BE2C (cell line): ENCODE results near the gene MAP2K5.

Experiments
- DNase-seq: peaks from one replicate; pipeline ENCODE4 v3.0.0-alpha.2; 2020
- H3K27me3 ChIP-seq: fragments of 250-450 bp; sonication (Bioruptor Pico); 2 replicates; pipeline ENCODE4 v1.5.1; 2020; ENCODE audit warnings: mild to moderate bottlenecking
- H3K36me3 ChIP-seq: fragments of 250-450 bp; sonication (Bioruptor Pico); 2 replicates; pipeline ENCODE4 v1.5.1; 2020; ENCODE audit warnings: mild to moderate bottlenecking
- H3K4me1 ChIP-seq: fragments of 250-450 bp; sonication (Bioruptor Pico); 2 replicates; pipeline ENCODE4 v1.5.1; 2020
- H3K4me3 ChIP-seq: 2 replicates; pipeline ENCODE4 v1.5.1; 2011; ENCODE audit warnings: low read depth, low read length
- H3K9me3 ChIP-seq: fragments of 250-450 bp; sonication (Bioruptor Pico); 2 replicates; pipeline ENCODE4 v1.5.1; 2020
- TF ChIP-seq, protein P1 (sequence below): IDR thresholded peaks from 2 replicates; pipeline ENCODE4 v1.5.1; 2012; ENCODE audit warnings: mild to moderate bottlenecking, low read depth, low read length

MAP2K5 gene

DNA sequence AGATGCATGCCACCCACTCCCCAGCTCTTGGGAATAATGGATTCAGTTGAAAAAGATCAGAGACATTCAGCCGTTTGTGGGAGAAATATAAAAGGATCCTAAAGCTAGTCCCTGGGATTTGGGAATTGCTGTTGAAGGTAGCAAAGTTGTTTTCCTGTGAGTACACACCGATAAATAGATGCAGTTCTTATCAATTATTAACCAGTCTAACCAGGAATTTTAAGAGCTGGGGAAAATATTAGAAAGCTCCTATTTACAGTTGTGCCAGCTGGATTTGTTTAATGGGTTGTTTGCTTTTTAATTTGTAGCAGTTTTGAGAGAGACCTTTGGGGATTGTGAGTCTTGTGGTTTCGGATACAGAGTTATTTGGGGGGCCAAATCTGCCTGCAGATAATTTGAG, 238.6 kb downstream of the MAP2K5 start:
- H3K27me3 ChIP-seq, result no peaks in the 10 kb centered on the region
- TF ChIP-seq, protein P1, sequence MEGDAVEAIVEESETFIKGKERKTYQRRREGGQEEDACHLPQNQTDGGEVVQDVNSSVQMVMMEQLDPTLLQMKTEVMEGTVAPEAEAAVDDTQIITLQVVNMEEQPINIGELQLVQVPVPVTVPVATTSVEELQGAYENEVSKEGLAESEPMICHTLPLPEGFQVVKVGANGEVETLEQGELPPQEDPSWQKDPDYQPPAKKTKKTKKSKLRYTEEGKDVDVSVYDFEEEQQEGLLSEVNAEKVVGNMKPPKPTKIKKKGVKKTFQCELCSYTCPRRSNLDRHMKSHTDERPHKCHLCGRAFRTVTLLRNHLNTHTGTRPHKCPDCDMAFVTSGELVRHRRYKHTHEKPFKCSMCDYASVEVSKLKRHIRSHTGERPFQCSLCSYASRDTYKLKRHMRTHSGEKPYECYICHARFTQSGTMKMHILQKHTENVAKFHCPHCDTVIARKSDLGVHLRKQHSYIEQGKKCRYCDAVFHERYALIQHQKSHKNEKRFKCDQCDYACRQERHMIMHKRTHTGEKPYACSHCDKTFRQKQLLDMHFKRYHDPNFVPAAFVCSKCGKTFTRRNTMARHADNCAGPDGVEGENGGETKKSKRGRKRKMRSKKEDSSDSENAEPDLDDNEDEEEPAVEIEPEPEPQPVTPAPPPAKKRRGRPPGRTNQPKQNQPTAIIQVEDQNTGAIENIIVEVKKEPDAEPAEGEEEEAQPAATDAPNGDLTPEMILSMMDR, result no peak
- peaks cover 9% of the 10 kb centered on the region for H3K4me1 ChIP-seq
- no peaks in the 10 kb centered on the region for H3K36me3 ChIP-seq
- no peaks in the 10 kb centered on the region for H3K9me3 ChIP-seq
- DNase-seq, result no peak
- H3K4me3 ChIP-seq, result no peak overlapping the region

DNA sequence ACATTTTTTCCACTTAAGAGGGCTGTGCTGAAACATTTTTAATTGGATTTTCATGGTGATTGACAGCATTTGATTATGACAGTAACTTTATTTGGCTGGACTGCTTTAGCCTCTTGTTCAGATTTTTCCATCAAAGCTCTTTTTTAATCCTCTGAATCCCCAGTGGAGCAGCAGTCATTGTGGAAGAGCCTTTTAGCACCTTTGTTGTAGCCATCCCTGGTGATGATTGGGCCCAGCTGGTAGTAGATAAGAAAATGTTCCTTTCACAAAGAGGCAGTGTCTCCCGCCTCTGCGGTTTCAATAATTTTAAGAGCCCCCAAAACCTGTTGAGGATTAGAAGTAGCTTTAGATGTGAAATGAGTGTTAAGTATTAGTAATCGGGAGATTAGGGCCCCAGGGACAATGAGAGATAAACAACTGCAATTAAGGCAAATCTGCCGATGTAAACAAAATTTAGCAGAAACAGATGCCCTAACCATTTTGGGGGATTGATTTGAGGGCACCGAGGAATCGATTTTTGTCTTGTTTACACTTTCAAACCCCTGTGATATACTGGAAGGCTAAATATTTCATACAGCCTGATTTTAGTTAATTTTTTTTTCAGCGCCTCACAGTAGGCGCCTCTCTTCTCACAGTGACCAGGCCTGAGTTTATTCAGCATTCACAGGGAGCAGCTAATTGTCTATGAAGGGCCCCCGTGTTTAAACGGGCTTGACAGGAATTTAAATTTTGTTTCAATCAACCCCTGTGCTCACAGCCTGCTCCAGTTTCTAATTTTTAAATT, 239.6 kb downstream of the MAP2K5 start:
- no peaks in the 10 kb centered on the region for H3K27me3 ChIP-seq
- no peak for DNase-seq
- peaks cover 9% of the 10 kb centered on the region for H3K4me1 ChIP-seq
- no peaks in the 10 kb centered on the region for H3K36me3 ChIP-seq
- H3K4me3 ChIP-seq, result no peak overlapping the region
- no peaks in the 10 kb centered on the region for H3K9me3 ChIP-seq
- TF ChIP-seq, protein P1, result no peak

DNA sequence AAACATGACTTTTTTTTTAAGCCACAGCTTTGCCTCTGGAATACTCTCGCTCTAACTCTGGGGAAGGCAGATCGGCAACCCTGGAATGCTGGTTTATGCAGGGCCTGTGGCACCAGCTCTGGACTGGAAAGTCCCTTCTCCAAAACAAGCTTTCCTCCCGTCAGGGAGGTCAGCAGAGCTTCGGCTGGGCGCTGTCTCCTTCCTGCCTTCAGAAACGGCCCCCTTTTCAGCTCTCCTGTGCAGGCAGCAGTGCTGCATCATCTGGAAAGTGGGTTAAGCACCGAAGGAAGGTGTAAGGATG, 240.1 kb downstream of the MAP2K5 start:
- DNase-seq, result no peak
- Histone ChIP-seq H3K4me3 (no peak overlapping the region), H3K36me3 (no peaks in the 10 kb centered on the region)

DNA sequence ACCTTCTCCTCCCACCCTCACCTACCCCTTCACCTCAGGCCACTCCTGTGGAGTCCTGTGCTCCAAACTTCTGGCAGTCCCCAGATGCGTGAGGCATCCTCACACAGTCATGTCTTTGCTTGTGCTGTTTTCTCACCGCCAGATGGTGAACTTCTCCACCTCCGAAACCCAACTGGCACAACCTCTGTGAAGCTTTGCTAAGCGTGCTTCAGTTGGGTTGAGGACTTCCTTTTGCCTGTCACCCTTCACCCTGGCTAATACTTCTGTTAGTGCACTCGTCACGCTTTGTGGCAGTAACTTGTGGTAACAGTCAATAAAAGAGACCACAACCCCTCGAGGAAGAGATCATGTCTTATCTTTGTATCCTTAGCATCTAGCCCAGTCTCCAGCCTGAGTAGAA, 240.8 kb downstream of the MAP2K5 start:
- Histone ChIP-seq H3K27me3 (no peaks in the 10 kb centered on the region), H3K4me3 (no peak overlapping the region), H3K4me1 (peaks cover 9% of the 10 kb centered on the region), H3K36me3 (no peaks in the 10 kb centered on the region), H3K9me3 (no peaks in the 10 kb centered on the region)
- no peak for DNase-seq
- TF ChIP-seq, protein P1, result no peak

More for the DNA sequence above, 240.1 kb downstream of the MAP2K5 start:
- Histone ChIP-seq H3K27me3 (no peaks in the 10 kb centered on the region), H3K9me3 (no peaks in the 10 kb centered on the region), H3K4me1 (peaks cover 9% of the 10 kb centered on the region)
- TF ChIP-seq, protein P1, result no peak

DNA sequence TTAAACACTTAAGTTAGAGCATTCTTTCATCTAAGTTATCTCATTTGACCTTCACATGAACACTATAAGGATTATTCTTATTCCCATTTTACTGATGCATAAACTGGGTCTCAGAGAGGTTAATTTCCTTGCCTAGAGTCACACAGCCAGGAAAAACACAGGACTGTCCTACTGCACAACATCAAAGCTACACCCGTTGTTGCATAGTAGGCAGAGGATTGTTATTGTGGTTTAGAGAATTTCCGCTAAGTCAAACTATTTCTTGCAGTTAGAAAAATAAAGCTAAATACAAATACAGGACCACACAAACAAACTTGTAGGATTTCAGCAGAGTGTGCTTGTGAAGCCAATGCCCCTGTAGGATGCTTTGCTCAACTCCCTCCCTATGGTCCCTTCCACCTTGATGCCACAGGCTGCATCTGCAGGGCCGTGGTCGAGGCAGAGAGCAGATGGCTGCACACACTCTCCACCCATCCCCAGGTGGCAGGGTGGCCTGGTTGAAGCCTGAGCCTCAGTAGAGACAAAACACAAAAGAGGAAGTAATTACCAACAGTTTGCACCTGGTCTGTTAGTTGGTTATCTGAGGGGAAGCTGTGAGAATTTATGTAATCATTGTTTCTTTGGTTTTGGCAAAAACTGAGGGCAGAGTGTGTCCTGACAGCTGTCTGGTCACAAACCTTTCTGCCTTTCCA, 241.7 kb downstream of the MAP2K5 start:
- H3K27me3 ChIP-seq, result no peaks in the 10 kb centered on the region
- H3K4me3 ChIP-seq, result no peak overlapping the region
- no peak for DNase-seq
- H3K4me1 ChIP-seq, result peaks cover 9% of the 10 kb centered on the region
- TF ChIP-seq, protein P1, result no peak
- no peaks in the 10 kb centered on the region for H3K9me3 ChIP-seq
- H3K36me3 ChIP-seq, result no peaks in the 10 kb centered on the region

DNA sequence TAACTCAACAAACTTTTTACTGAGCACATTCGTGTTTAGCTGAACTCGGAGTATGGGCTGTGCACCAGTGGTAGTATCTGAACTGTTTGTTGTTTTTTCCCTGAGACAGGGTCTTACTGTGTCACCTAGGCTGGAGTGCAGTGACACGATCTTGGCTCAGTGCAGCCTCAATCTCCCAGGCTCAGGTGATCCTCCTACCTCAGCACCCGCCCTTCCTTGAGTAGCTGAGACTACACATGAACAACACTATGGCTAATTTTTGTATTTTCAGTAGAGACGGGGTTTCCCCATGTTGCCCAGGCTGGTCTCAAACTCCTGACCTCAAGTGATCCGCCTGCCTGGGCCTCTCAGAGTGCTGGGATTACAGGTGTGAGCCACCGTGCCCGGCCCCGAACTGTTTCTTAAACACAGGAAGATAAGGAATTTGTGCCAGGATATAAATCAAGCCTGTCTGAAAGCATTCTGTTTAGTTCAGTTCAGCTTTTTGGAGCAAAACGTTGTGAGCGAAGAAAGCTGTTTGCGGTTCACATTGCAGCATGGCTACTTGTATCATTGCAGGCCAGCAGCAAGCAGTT, 242.4 kb downstream of the MAP2K5 start:
- DNase-seq, result no peak
- Histone ChIP-seq H3K4me1 (peaks cover 9% of the 10 kb centered on the region), H3K4me3 (no peak overlapping the region), H3K27me3 (no peaks in the 10 kb centered on the region), H3K9me3 (no peaks in the 10 kb centered on the region), H3K36me3 (no peaks in the 10 kb centered on the region)
- TF ChIP-seq, protein P1, result no peak
